NCI-H1694 treated with DMSO at 0.1 percent for 48 hours (cell line): ENCODE measurements around the gene DGCR2.
"Not testable (repeated sequence)": the region's sequence is repeated elsewhere in the genome, so short reads cannot be mapped to it uniquely, and the experiment has no call there.

Source experiments
- DNase-seq: peaks from one replicate; lab custom pipeline; 2025; lab: John Stamatoyannopoulos, UW

The DGCR2 gene

GRCh38 chr22:19001204-19001603 lies 121.0 kb downstream of the DGCR2 start:
- no peak for DNase-seq

DNA sequence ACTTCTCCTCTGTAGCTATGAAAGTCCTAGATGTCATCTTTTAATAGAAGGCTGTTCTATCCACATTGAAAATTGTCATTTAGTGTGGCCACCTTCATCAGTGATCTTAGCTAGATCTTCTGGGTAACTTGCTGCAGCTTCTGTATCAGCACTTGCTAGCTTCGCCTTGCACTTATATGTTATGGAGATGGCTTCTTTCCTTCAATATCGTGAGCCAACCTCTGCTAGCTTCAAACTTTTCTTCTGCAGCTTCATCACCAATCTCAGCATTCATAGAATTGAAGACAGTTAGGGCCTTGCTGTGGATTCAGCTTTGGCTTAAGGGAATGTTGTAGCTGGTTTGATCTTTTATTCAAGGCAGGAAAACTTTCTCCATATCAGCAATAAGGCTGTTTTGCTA lies 122.1 kb downstream of the DGCR2 start:
- DNase-seq, result not testable (repeated sequence)

DNA sequence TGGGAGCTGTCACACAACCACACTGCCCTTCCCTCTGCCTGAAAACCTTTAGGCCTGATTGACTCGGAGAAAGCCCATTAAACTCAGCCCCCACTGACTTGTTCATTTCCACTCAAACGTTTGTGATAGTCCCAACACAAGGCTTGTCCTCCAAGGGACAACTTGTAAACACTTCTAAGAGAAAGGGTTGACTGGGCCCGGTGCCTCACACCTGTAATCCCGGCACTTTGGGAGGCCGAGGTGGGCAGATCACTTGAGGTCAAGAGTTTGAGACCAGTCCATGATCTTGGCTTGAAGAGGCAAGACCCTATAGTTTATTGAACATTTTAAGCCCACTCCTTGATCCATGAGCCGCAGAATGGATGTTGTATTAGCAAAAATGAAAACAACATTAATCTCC lies 122.8 kb downstream of the DGCR2 start:
- DNase-seq, result no peak

- no peak for DNase-seq
Observed at GRCh38 chr22:18999008-18999407, 123.2 kb downstream of the DGCR2 start.

DNA sequence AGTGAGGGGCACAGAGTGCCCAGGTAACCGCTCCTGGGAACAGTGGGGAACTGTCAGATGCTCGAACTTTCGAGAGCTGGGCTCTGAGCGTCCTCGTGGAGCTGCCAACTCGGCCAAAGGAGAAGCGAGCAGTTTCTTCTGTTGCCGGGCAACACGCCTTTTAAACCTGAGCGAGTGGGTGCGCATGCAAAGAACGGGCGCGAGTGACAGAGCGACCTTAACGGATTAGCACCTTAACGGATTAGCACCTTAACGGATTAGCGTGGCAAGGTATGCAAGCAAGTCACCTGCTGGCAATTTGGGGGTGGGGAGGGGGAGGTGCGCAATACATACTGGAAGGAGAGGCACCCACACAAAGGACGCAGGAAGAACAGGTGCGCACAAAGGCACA lies 124.3 kb downstream of the DGCR2 start:
- no peak for DNase-seq

- DNase-seq, result no peak
Observed at GRCh38 chr22:18997306-18997924, 124.8 kb downstream of the DGCR2 start.

- no peak for DNase-seq
Observed at GRCh38 chr22:18996376-18996900, 125.8 kb downstream of the DGCR2 start.

- no peak for DNase-seq
Observed at GRCh38 chr22:18995327-18995711, 126.9 kb downstream of the DGCR2 start.

- no peak for DNase-seq
Observed at GRCh38 chr22:18994701-18995326, 127.4 kb downstream of the DGCR2 start.

DNA sequence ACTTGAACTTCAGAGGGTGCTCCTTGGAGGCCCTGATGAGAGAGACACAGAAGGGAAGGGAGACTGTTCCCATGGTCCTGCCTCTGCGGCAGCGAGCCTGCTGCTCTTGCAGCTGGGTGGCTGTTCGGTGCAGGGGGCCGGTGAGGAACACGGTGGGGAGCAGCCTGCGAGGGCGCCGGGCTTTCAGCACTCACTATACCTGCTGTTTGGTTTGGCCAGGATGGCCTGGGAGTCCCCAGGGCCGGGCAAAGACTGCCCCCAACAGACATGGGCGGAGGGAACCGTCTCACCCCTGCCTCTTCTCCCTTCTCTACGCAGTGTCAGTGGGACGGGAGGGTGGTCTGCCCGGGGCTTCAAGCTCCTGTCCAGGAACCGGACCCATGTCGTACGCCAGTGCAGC lies 128.2 kb downstream of the DGCR2 start:
- no peak for DNase-seq

DNA sequence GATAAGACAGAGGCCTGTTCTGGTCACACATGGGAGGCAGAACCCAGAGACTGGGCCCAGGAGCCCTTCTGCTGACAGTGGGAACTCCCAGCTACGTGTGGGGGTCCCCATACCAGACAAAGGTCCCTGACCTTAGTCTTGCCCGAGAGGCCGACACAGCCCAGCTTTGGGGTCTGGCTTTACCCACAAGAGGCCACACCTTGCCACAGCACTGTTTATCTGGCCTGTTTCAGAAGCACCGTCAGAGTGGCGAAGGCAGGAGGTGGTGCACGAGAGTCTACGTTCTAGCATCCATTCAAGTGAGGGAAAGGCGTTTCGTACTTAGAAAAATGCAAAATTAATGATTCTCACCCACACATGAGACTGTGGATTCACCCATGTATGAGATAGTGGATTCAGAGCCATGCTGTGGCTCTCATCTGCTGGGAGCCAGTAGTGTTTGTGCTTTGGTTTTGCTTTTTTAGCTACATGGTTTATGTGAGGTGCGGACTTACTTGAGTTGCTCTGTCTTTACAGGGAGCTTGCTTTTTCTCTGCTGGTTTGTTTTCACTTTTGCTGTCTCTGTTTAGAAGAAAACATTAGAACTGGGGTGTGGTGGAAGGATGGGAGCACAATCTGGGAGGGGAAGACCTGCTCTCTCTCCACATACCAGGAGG lies 129.5 kb downstream of the DGCR2 start:
- DNase-seq, result no peak

DNA sequence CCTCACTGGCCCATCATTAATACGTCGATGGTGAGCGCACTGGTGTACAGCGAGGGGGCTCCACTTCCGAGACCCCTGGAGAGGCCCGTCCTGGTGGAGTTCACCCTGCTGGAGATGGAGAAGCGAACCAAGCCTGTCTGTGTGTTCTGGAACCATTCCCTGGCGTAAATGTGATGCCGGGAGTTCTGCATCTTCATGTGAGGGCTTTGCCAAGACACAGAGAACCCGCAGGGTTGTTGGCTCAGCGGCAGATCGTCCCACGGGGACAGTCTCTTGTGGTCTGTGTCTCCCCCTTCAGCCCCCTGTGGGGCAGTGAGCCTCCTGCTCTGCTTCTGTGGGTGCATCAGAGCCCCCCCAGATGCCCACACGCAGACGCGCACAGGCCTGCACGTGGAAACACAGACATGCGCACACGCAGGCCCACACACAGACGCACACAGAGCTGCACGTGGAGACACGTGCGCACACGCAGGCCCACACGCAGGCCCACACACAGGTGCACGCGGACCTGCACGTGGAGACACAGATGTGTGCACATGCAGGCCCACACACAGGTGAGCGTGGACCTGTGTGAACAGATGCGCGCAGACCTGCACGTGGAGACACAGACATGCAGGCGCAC lies 130.3 kb downstream of the DGCR2 start:
- no peak for DNase-seq

DNA sequence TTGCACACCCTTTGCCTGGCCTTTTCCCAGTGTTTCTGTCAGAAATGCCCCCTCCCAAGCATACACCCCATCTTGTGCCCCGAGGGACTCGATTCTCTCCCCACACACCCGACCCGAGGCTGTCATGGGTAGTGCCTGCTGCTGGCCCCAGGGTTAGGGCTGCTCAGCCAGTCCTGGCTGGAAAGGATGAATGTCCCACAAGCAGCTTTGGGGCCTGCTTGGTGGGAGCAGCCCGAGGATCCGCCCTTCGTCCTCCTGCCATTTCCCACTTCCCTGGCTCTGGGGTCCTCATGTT lies 131.1 kb downstream of the DGCR2 start:
- DNase-seq, result no peak

GRCh38 chr22:18990355-18991137 lies 131.7 kb downstream of the DGCR2 start:
- DNase-seq, result no peak

DNA sequence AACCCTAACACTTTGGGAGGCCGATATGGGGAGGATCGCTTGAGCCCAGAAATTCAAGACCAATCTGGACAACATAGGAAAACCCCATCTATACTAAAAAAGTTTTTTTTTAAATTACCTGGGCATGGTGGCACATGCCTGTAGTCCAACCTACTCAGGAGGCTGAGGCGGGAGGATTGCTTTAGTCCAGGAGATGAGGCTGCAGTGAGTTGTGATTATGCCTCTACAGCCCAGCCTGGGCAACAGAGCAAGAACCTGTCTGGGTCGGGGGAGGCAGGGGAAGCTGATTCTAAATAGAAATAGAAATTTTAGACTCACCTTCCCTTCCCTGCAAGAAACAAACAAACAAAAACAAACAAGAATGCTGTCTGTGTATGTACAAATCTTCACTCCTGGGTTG lies 133.3 kb downstream of the DGCR2 start:
- no peak for DNase-seq

- DNase-seq, result no peak
Observed at GRCh38 chr22:18987765-18988164, 134.4 kb downstream of the DGCR2 start.

DNA sequence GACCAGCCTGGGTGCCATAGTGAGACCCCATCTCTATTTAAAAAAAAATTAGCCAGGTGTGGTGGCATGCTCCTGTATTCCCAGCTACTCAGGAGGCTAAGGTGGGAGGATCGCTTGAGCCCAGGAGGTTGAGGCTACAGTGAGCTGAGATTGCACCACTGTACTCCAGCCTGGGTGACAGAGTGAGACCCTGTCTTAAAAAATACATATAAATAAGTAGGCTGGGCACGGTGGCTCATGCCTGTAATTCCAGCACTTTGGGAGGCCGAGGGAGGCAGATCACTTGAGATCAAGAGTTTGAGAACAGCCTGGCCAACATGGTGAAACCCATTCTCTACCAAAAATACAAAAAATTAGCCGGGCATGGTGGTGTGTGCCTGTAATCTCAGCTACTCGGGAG lies 135.1 kb downstream of the DGCR2 start:
- not testable (repeated sequence) for DNase-seq
